Stimulated activated naive CD8-positive, alpha-beta T cell treated with anti-CD3 and anti-CD28 coated beads, Interleukin-15, Interleukin-2, amounts not matched to agents 100 ng/mL and 50 ng/mL, for 24 hours (primary cell): ENCODE results near the gene OMA1.

Source experiments
- H3K27ac Mint-ChIP-seq: one replicate; pipeline ENCODE4 v1.8.0; 2021; ENCODE audit warnings: mild to moderate bottlenecking, mixed read lengths
- H3K27me3 Mint-ChIP-seq: one replicate; pipeline ENCODE4 v1.8.0; 2021; ENCODE audit warnings: mixed read lengths
- H3K36me3 Mint-ChIP-seq: one replicate; pipeline ENCODE4 v1.8.0; 2021; ENCODE audit warnings: low read depth, mixed read lengths
- H3K4me1 Mint-ChIP-seq: one replicate; pipeline ENCODE4 v1.8.0; 2021; ENCODE audit warnings: low read depth, mixed read lengths
- H3K4me3 Mint-ChIP-seq: one replicate; pipeline ENCODE4 v1.8.0; 2021; ENCODE audit warnings: mild to moderate bottlenecking, mixed read lengths
- H3K9me3 Mint-ChIP-seq: one replicate; pipeline ENCODE4 v1.8.0; 2021; ENCODE audit warnings: mixed read lengths

OMA1 gene

GRCh38 chr1:58577654-58578030, 31.1 kb upstream of the OMA1 start:
- H3K4me3 Mint-ChIP-seq = peak overlapping the region; percentile 47
- H3K27me3 Mint-ChIP-seq = peaks cover 67% of the 10 kb centered on the region
- peak overlapping the region; percentile 45 for H3K27ac Mint-ChIP-seq
- peaks cover 40% of the 10 kb centered on the region for H3K4me1 Mint-ChIP-seq
- no peaks in the 10 kb centered on the region for H3K9me3 Mint-ChIP-seq
- H3K36me3 Mint-ChIP-seq = no peaks in the 10 kb centered on the region

GRCh38 chr1:58576727-58577653, 30.5 kb upstream of the OMA1 start, which contains the start of gene TACSTD2:
TSS of gene TACSTD2 (minus strand) at chr1:58577252. CDS start at chr1:58577156, 96 bp downstream.
- Mint-ChIP-seq H3K9me3 (no peaks in the 10 kb centered on the region), H3K27me3 (peaks cover 70% of the 10 kb centered on the region), H3K36me3 (no peaks in the 10 kb centered on the region), H3K4me3 (peak within 1 kb of the TSS; percentile 77), H3K4me1 (peaks cover 40% of the 10 kb centered on the region), H3K27ac (peak within 1 kb of the TSS; percentile 45)

- no peak overlapping the region for H3K27ac Mint-ChIP-seq
- H3K36me3 Mint-ChIP-seq = no peaks in the 10 kb centered on the region
- peaks cover 40% of the 10 kb centered on the region for H3K4me1 Mint-ChIP-seq
- H3K27me3 Mint-ChIP-seq = peaks cover 74% of the 10 kb centered on the region
- H3K9me3 Mint-ChIP-seq = no peaks in the 10 kb centered on the region
- peak overlapping the region; percentile 77 for H3K4me3 Mint-ChIP-seq
These were observed 29.8 kb upstream of the OMA1 start for GRCh38 chr1:58576325-58576726.

- Mint-ChIP-seq H3K27ac (no peak overlapping the region), H3K4me1 (peaks cover 40% of the 10 kb centered on the region), H3K9me3 (no peaks in the 10 kb centered on the region), H3K36me3 (no peaks in the 10 kb centered on the region), H3K27me3 (peaks cover 68% of the 10 kb centered on the region), H3K4me3 (peak overlapping the region; percentile 77)
These were observed 29.2 kb upstream of the OMA1 start for GRCh38 chr1:58575551-58576324.

GRCh38 chr1:58574816-58575215, 28.3 kb upstream of the OMA1 start:
- Mint-ChIP-seq H3K4me1 (peaks cover 40% of the 10 kb centered on the region), H3K27ac (no peak overlapping the region), H3K36me3 (no peaks in the 10 kb centered on the region), H3K4me3 (no peak overlapping the region), H3K27me3 (peaks cover 69% of the 10 kb centered on the region), H3K9me3 (no peaks in the 10 kb centered on the region)

GRCh38 chr1:58573705-58574591, 27.4 kb upstream of the OMA1 start:
- Mint-ChIP-seq H3K4me1 (peaks cover 40% of the 10 kb centered on the region), H3K36me3 (no peaks in the 10 kb centered on the region), H3K4me3 (no peak overlapping the region), H3K27ac (no peak overlapping the region), H3K9me3 (no peaks in the 10 kb centered on the region), H3K27me3 (peaks cover 65% of the 10 kb centered on the region)

GRCh38 chr1:58573138-58573537, 26.6 kb upstream of the OMA1 start:
- H3K36me3 Mint-ChIP-seq = no peaks in the 10 kb centered on the region
- no peaks in the 10 kb centered on the region for H3K9me3 Mint-ChIP-seq
- no peak overlapping the region for H3K27ac Mint-ChIP-seq
- peaks cover 67% of the 10 kb centered on the region for H3K27me3 Mint-ChIP-seq
- no peak overlapping the region for H3K4me3 Mint-ChIP-seq
- H3K4me1 Mint-ChIP-seq = peaks cover 38% of the 10 kb centered on the region

- H3K36me3 Mint-ChIP-seq = no peaks in the 10 kb centered on the region
- no peak overlapping the region for H3K4me3 Mint-ChIP-seq
- peaks cover 63% of the 10 kb centered on the region for H3K27me3 Mint-ChIP-seq
- no peak overlapping the region for H3K27ac Mint-ChIP-seq
- H3K9me3 Mint-ChIP-seq = no peaks in the 10 kb centered on the region
- H3K4me1 Mint-ChIP-seq = peaks cover 33% of the 10 kb centered on the region
These were observed 26.2 kb upstream of the OMA1 start for GRCh38 chr1:58572690-58573089.

GRCh38 chr1:58571616-58572015, 25.1 kb upstream of the OMA1 start:
- H3K9me3 Mint-ChIP-seq = no peaks in the 10 kb centered on the region
- no peak overlapping the region for H3K4me3 Mint-ChIP-seq
- H3K27ac Mint-ChIP-seq = no peak overlapping the region
- H3K36me3 Mint-ChIP-seq = no peaks in the 10 kb centered on the region
- peaks cover 27% of the 10 kb centered on the region for H3K4me1 Mint-ChIP-seq
- peaks cover 59% of the 10 kb centered on the region for H3K27me3 Mint-ChIP-seq

- Mint-ChIP-seq H3K27me3 (peaks cover 54% of the 10 kb centered on the region), H3K9me3 (no peaks in the 10 kb centered on the region), H3K4me3 (no peak overlapping the region), H3K27ac (no peak overlapping the region), H3K36me3 (no peaks in the 10 kb centered on the region), H3K4me1 (peaks cover 20% of the 10 kb centered on the region)
These were observed 24.3 kb upstream of the OMA1 start for GRCh38 chr1:58570817-58571216.

GRCh38 chr1:58570094-58570493, 23.6 kb upstream of the OMA1 start:
- Mint-ChIP-seq H3K9me3 (no peaks in the 10 kb centered on the region), H3K36me3 (no peaks in the 10 kb centered on the region)

GRCh38 chr1:58568911-58569310, 22.4 kb upstream of the OMA1 start:
- Mint-ChIP-seq H3K27me3 (peaks cover 45% of the 10 kb centered on the region), H3K9me3 (no peaks in the 10 kb centered on the region), H3K4me1 (peaks cover 11% of the 10 kb centered on the region), H3K36me3 (no peaks in the 10 kb centered on the region), H3K27ac (no peak overlapping the region), H3K4me3 (no peak overlapping the region)

More at GRCh38 chr1:58570094-58570493, 23.6 kb upstream of the OMA1 start:
- peaks cover 15% of the 10 kb centered on the region for H3K4me1 Mint-ChIP-seq
- H3K27me3 Mint-ChIP-seq = peaks cover 46% of the 10 kb centered on the region
- H3K4me3 Mint-ChIP-seq = no peak overlapping the region
- H3K27ac Mint-ChIP-seq = no peak overlapping the region

GRCh38 chr1:58568271-58568860, 21.8 kb upstream of the OMA1 start:
- Mint-ChIP-seq H3K4me1 (peaks cover 6% of the 10 kb centered on the region), H3K9me3 (no peaks in the 10 kb centered on the region), H3K36me3 (no peaks in the 10 kb centered on the region), H3K4me3 (no peak overlapping the region), H3K27me3 (peaks cover 43% of the 10 kb centered on the region), H3K27ac (no peak overlapping the region)

- no peaks in the 10 kb centered on the region for H3K4me1 Mint-ChIP-seq
- no peak overlapping the region for H3K4me3 Mint-ChIP-seq
- H3K27ac Mint-ChIP-seq = no peak overlapping the region
- peaks cover 40% of the 10 kb centered on the region for H3K27me3 Mint-ChIP-seq
- no peaks in the 10 kb centered on the region for H3K36me3 Mint-ChIP-seq
- H3K9me3 Mint-ChIP-seq = no peaks in the 10 kb centered on the region
These were observed 19.8 kb upstream of the OMA1 start for GRCh38 chr1:58566339-58566738.
